ENCODE measurements around the gene RAB8A. TPM values are rescaled to one million over a fixed set of nuclear protein-coding genes. Genes with fewer than 3 reads are reported as not detected.
"Not testable (repeated sequence)": the region's sequence is repeated elsewhere in the genome, so short reads cannot be mapped to it uniquely, and the experiment has no call there.

The RAB8A gene
- total and polyA plus RNA-seq, 4 donors: 38.0 to 52.0 (median 44.3) TPM

DNA sequence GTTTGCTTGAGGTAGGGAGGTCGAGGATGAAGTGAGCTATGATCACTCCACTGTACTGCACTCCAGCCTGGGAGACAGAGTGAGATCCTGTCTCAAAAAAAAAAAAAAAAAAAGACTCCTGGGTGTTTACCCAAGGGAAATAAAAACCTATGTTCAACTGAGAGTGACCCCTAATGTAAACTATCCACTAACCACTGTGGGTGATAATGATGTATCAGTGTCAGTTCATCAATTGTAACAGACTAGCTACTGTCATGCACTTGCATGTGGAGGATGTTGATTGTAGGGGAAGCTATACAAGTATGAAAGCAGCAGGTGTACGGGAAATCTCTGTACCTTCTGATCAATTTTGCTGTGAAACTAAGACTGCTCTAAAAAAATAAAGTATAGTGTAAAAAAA lies 64.3 kb downstream of the RAB8A start (continued):
- TF ChIP-seq CTCF (IDR thresholded peaks at IDR 0.05; ENCODE audit: low read depth, low read length, missing input control) (no peak), YY1 (IDR thresholded peaks at IDR 0.05) (no peak), HNF4G (IDR thresholded peaks at IDR 0.05) (no peak), GABPA (IDR thresholded peaks at IDR 0.05 in 1 of 2, conservative IDR thresholded peaks at IDR 0.05 in 1 of 2) (no peak), NR2F2 (IDR thresholded peaks at IDR 0.05) (no peak), FOXA1 (IDR thresholded peaks at IDR 0.05) (no peak)
- TF ChIP-seq, protein P1, sequence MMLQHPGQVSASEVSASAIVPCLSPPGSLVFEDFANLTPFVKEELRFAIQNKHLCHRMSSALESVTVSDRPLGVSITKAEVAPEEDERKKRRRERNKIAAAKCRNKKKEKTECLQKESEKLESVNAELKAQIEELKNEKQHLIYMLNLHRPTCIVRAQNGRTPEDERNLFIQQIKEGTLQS (IDR thresholded peaks at IDR 0.05): no peak

DNA sequence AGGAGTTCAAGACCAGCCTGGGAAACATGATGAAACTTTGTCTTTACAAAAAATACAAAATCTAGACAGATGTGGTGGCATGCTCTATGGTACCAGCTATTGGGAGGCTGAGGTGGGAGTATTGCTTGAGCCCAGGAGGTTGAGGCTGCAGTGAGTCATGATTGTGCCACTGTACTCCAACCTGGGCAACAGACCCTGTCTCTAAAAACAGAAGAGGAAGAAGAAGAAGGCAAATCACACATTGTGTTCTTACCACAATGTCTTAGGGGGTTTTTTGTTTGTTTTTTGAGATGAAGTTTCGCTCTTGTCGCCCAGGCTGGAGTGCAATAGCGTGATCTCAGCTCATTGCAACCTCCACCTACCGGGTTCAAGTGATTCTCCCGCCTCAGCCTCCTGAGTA lies 67.2 kb downstream of the RAB8A start:
- H3K4me3 ChIP-seq (ENCODE audit: low read depth in 1 of 3, low read length in 3 of 3); H3K4me1 ChIP-seq (ENCODE audit: control insufficient read depth in 4 of 4, insufficient read depth in 4 of 4, low read length in 3 of 4); H3K36me3 ChIP-seq (ENCODE audit: control insufficient read depth in 4 of 4, insufficient read depth in 3 of 4, low read depth in 1 of 4, low read length in 3 of 4); H3K27ac ChIP-seq (ENCODE audit: low read depth in 1 of 2, low read length in 2 of 2); H3K9ac ChIP-seq (ENCODE audit: low read depth in 1 of 2, low read length in 2 of 2); H3K27me3 ChIP-seq (ENCODE audit: control insufficient read depth in 4 of 4, insufficient read depth in 4 of 4, low read length in 3 of 4); H3K9me3 ChIP-seq (ENCODE audit: control insufficient read depth in 4 of 4, low read length in 3 of 4); DNase-seq (ENCODE audit: low spot score): not testable (repeated sequence)
- 82% methylated on average over 5 of the region's 5 CpGs for WGBS

DNA sequence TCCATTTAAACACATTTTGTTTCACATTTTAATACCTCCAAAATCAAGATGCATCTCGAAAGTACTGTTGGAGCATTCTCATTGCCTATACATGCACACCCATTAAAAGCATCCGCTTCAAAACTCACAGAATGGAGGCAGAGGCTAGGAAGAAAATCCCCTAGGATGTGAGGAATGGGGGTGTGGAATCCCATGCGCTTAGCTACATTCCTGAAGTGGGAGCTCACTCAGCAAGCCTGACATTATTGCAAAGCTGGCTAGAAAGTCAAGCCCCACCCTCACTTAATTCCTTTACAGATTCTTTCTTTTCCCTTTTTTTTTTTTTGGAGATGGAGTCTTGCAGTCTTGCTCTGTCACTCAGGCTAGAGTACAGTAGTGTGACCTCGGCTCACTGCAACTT lies 68.9 kb downstream of the RAB8A start:
- Histone ChIP-seq H3K4me3 (ENCODE audit: low read depth in 1 of 3, low read length in 3 of 3) (no peak overlapping the region), H3K27ac (ENCODE audit: low read depth in 1 of 2, low read length in 2 of 2) (no peak overlapping the region), H3K4me1 (ENCODE audit: control insufficient read depth in 4 of 4, insufficient read depth in 4 of 4, low read length in 3 of 4) (peaks cover 2 to 17% (median 9%) of the 10 kb centered on the region in 4 donors), H3K36me3 (ENCODE audit: control insufficient read depth in 4 of 4, insufficient read depth in 3 of 4, low read depth in 1 of 4, low read length in 3 of 4) (no peaks in the 10 kb centered on the region), H3K27me3 (ENCODE audit: control insufficient read depth in 4 of 4, insufficient read depth in 4 of 4, low read length in 3 of 4) (no peaks in the 10 kb centered on the region), H3K9ac (ENCODE audit: low read depth in 1 of 2, low read length in 2 of 2) (no peak overlapping the region), H3K9me3 (ENCODE audit: control insufficient read depth in 4 of 4, low read length in 3 of 4) (no peaks in the 10 kb centered on the region)
- no peak for DNase-seq (ENCODE audit: low spot score)
- TF ChIP-seq FOXA2 (IDR thresholded peaks at IDR 0.05) (no peak), TAF1 (conservative IDR thresholded peaks at IDR 0.05) (no peak), RXRA (IDR thresholded peaks at IDR 0.05) (no peak), JUND (IDR thresholded peaks at IDR 0.05) (no peak), FOXA1 (IDR thresholded peaks at IDR 0.05) (no peak), EGR1 (IDR thresholded peaks at IDR 0.05; ENCODE audit: low read depth in 2 of 2) (no peak), RAD21 (IDR thresholded peaks at IDR 0.05) (no peak), SP1 (IDR thresholded peaks at IDR 0.05) (no peak), HNF4A (conservative IDR thresholded peaks at IDR 0.05) (no peak), NR2F2 (IDR thresholded peaks at IDR 0.05) (no peak), YY1 (IDR thresholded peaks at IDR 0.05) (no peak), GABPA (IDR thresholded peaks at IDR 0.05 in 1 of 2, conservative IDR thresholded peaks at IDR 0.05 in 1 of 2) (no peak), CTCF (IDR thresholded peaks at IDR 0.05; ENCODE audit: low read depth, low read length, missing input control) (no peak), HNF4G (IDR thresholded peaks at IDR 0.05) (no peak)
- TF ChIP-seq, protein P2, sequence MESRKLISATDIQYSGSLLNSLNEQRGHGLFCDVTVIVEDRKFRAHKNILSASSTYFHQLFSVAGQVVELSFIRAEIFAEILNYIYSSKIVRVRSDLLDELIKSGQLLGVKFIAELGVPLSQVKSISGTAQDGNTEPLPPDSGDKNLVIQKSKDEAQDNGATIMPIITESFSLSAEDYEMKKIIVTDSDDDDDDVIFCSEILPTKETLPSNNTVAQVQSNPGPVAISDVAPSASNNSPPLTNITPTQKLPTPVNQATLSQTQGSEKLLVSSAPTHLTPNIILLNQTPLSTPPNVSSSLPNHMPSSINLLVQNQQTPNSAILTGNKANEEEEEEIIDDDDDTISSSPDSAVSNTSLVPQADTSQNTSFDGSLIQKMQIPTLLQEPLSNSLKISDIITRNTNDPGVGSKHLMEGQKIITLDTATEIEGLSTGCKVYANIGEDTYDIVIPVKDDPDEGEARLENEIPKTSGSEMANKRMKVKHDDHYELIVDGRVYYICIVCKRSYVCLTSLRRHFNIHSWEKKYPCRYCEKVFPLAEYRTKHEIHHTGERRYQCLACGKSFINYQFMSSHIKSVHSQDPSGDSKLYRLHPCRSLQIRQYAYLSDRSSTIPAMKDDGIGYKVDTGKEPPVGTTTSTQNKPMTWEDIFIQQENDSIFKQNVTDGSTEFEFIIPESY (IDR thresholded peaks at IDR 0.05): no peak
- TF ChIP-seq, protein P3, sequence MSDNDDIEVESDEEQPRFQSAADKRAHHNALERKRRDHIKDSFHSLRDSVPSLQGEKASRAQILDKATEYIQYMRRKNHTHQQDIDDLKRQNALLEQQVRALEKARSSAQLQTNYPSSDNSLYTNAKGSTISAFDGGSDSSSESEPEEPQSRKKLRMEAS (IDR thresholded peaks at IDR 0.05): no peak
- TF ChIP-seq, protein P4, sequence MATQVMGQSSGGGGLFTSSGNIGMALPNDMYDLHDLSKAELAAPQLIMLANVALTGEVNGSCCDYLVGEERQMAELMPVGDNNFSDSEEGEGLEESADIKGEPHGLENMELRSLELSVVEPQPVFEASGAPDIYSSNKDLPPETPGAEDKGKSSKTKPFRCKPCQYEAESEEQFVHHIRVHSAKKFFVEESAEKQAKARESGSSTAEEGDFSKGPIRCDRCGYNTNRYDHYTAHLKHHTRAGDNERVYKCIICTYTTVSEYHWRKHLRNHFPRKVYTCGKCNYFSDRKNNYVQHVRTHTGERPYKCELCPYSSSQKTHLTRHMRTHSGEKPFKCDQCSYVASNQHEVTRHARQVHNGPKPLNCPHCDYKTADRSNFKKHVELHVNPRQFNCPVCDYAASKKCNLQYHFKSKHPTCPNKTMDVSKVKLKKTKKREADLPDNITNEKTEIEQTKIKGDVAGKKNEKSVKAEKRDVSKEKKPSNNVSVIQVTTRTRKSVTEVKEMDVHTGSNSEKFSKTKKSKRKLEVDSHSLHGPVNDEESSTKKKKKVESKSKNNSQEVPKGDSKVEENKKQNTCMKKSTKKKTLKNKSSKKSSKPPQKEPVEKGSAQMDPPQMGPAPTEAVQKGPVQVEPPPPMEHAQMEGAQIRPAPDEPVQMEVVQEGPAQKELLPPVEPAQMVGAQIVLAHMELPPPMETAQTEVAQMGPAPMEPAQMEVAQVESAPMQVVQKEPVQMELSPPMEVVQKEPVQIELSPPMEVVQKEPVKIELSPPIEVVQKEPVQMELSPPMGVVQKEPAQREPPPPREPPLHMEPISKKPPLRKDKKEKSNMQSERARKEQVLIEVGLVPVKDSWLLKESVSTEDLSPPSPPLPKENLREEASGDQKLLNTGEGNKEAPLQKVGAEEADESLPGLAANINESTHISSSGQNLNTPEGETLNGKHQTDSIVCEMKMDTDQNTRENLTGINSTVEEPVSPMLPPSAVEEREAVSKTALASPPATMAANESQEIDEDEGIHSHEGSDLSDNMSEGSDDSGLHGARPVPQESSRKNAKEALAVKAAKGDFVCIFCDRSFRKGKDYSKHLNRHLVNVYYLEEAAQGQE (IDR thresholded peaks at IDR 0.05): no peak
- TF ChIP-seq, protein P1 (IDR thresholded peaks at IDR 0.05): no peak
- 69% methylated on average over 4 of the region's 4 CpGs for WGBS
